A204.1 (cell line): ENCODE data around the gene AZIN2.
"Not testable (repeated sequence)": the region's sequence is repeated elsewhere in the genome, so short reads cannot be mapped to it uniquely, and the experiment has no call there.

Source experiments
- FAIRE-seq: peaks from 2 replicates; lab custom pipeline; 2012; peaks lifted over from hg19 to GRCh38; lab: Jason Lieb, UNC

Gene AZIN2

DNA sequence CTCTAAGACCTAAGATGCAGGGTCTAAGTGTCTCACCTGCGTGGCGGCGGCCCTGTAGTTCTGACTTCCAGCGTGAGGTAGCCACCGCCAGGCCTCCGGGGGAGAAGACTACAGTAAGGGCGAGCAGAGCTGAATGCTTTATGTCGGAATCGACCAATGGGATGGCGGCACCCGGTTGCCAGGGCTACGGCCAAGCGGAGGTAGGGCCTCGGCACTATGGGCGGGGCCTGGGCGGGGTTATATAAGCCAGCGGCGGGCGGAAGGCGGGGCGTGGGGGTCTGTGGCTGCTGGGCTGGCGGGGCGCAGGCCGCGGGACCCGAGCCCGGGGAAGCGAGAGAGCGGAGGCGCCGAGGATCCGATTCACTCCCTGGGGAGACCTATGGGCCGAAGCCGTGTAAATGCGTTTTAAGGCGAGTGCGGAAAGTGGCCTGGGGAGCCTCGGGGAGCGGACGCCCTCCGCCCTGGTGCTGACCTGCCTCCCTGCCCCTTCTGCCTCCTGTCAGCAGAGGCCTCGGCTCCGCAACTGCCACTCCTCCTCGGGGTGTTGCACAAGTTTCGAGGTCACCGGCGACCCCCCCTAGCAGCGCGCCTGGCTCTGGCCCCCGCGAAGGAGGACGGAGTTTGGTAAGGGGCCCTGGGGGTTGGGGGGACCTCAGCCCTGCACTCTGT, at the start of gene AZIN2:
Gene AZIN2, plus strand, starts transcription at position 269 of the 669 bp plus-strand sequence. CDS start 1,097 bp downstream, outside the sequence.
- FAIRE-seq, result peak; percentile 41

- FAIRE-seq, result no peak
These were observed 49.4 kb upstream of the AZIN2 start for GRCh38 chr1:33031506-33031905.

GRCh38 chr1:33032126-33032869, 48.7 kb upstream of the AZIN2 start:
- no peak for FAIRE-seq

DNA sequence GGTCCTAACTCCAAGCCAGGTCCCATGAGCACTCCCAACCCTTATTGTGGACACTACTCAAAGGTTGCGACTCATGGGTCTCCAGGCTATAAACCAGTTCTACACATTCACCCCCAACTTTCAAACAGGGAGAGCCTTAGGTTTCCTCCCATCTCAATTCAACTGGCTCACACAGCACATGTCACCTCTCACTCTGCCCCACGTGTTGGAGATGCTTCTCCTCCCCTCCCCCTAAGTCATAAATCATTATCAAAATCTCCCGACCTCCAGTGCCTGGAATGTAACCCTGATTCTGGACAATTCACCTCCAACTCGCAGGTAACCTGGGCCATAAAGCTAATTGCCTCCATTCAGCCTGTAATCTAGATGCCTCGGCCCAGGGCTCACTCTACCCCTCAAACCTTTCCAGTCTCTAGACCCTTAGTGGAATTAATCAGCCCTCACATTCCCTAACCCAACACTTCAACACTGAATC, 44.9 kb upstream of the AZIN2 start:
- FAIRE-seq, result no peak

- FAIRE-seq, result peak; percentile 94
These were observed 44.1 kb upstream of the AZIN2 start, which contains the start of gene AK2 for GRCh38 chr1:33036526-33037503. Gene AK2 (minus strand): TSS chr1:33036883. CDS start chr1:33036828, 55 bp downstream.

DNA sequence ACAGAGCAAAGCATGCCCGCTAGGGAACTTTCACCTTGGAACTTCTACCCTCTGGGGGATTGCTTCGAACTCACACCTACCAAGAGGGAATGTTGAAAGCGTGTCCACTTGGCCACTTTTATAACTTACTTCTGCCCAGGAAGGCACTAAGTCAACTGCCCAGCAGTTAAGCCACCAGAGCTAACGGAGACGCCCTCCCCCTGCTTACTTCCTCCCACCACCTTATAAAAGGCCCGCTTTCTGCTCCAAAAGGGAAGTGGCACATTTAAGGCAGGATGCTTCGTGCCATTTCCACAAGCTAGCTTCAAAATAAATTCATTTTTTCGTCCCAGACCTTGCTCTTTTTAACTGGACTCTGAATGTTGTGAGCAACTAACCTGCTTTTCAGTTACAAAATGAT, 41.1 kb upstream of the AZIN2 start:
- FAIRE-seq, result no peak

DNA sequence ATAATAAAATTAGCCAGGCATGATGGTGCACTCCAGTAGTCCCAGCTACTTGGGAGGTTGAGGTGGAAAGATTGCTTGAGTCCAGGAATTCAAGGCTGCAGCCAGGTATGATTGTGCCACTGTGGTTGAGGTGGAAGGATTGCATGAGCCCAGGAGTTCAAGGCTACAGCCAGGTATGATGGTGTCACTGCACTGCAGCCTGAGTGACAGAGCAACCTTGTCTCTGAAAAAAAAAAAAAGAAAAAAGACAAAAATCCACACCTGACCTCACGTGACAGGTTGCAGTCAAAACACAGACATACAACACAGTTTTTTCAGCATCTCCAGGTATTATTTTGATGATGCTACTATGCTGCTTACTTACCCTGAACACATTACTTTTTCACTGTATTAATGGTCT, 39.9 kb upstream of the AZIN2 start:
- FAIRE-seq, result no peak

DNA sequence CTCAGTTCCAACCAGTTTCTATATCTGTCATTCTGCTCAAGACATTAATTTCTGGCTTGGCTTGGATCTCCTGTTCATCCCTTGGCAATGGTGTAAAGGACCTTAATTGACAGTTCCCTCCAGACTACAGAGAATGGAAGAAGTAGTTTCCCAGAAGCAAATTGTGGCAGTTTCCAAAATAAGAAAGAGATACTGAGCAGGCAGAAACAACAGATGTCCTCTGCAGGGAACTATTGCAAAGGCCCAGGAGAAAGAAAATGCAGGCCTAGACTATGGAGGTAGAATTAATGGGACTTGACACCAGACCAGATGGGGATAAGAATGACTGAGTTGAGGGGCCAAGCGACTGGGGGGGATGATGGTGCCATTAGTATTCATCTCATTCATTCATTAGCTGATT, 38.1 kb upstream of the AZIN2 start:
- no peak for FAIRE-seq

DNA sequence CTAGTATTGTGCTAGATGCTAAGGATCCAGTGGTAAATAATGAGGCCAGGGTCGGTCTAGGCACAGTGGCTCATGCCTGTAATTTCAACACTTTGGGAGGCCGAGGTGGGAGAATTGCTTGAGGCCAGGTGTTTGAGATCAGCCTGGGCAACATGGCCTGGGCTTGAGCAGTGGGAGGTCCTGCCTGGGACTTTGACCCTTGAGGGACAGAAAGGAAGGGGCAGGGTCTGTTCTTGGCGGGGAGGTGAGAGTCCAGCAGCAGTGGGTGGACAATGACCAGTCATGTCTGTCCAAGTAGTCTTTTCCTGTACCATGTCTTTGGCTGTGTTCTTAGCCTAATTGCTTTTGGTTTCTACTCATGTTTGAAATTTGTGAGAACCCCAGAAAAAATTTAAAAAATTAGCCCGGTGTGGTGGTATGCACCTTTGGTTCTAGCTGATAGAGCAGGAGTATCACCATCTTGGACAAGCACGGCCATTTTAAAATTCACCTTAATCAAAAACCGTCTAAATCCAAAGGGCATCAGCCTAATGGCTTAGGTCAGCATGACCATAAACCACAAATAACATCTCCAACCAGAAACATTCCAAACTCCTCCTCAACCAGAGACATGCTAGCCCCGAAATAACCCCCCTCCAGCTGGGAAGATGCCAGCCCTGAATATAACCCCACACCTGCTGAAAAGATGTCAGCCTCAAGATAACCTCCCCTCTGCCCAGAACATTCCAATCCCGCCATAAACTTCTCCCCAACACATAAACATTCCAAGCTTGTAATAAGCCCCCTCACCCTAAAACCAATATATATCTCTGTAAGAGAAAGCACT, 37.5 kb upstream of the AZIN2 start:
- FAIRE-seq, result no peak

- FAIRE-seq, result no peak
These were observed 35.7 kb upstream of the AZIN2 start for GRCh38 chr1:33045246-33045645.

GRCh38 chr1:33045814-33046213, 35.1 kb upstream of the AZIN2 start:
- FAIRE-seq, result no peak

DNA sequence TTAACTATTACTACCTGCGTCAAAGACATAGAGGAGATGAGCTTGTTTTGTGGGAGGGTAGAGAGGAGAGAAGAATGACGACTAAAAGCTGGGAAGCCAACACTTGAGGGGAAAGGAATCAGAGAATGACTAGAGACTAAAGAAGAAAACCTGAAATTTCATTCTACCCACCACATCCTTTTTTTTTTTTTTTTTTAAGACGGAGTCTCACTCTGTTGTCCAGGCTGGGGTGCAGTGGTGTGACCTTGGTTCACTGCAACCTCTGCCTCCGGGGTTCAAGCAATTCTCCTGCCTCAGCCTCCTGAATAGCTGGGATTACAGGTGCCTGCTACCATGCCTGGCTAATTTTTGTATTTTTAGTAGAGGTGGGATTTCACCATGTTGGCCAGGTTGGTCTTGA, 34.7 kb upstream of the AZIN2 start:
- FAIRE-seq, result not testable (repeated sequence)

DNA sequence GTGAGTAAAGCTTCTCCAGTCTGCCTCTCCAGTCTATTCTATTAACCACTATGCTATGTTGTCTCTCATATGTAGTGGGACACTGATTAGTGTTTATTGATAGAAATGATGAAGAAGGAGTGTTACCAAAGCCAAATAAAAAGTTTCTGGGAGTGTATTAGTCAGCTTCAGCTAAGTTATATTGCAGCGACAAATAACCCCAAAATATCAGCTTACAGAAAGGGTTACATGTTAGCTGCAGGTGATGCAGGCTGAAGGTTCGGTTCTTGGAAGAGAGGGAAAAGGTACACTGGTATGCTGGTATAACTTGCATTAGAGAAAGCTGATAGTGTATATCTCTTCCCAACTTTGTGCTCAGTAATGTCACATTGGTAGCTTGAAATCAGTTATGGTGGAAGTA, 33.7 kb upstream of the AZIN2 start:
- no peak for FAIRE-seq

GRCh38 chr1:33047839-33048305, 33.1 kb upstream of the AZIN2 start:
- no peak for FAIRE-seq

DNA sequence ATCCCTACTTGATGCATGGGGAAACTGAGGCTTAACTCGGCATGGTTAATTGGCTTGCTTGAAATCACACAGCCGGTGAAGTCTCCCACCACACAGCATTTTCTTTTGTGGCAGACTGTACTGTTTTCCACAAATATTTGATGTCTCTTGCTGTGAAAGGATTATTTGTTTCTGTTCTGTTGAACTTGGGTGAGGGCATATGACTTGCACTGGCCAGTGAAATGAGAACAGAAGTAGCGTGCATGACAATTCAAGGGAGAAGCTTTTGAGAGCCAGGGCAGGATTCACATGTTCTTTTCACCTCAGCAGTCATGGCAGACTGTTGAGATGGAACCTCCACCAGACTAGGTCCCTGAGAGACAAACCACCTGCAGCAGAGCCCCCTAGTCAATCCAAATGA, 32.5 kb upstream of the AZIN2 start:
- FAIRE-seq, result no peak

DNA sequence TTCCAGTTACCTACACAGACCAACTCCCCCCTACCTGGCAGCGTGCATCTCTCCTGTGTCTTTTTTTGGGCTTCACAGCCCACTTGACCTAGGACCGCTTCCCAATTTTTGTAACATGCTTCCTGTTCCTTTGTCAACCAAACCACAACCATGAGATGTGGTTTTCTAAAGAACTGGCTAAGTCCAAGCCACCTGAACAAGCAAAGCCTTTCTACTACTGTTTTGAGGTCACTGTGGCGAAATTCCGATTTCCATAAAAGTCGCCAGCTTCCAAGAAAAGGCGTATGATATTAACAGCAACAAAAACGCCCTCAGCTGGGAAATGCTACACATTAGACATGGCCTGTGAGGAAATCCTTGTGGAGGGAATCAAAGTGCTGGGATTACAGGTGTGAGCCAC, 31.6 kb upstream of the AZIN2 start:
- FAIRE-seq, result no peak

- no peak for FAIRE-seq
These were observed 30.5 kb upstream of the AZIN2 start for GRCh38 chr1:33050221-33051076.

- FAIRE-seq, result no peak
These were observed 25.5 kb upstream of the AZIN2 start for GRCh38 chr1:33055210-33056008.

DNA sequence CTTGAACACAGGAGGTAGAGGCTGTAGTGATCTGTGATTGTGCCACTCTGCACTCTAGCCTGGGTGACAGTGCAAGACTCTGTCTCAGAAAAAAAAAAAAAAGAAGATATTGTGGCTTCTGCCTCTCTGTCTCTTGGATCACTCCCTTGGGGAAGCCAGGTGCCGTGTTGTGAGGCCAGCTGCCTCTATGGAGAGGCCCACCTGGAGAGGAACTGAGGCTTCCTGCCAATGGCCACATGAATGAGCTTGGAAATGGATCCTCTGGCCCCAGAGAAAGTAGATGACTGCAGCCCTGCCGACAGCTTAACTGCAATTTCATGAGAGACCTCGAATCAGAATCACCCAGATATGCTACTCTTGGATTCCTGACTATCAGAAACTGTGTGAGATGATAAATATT, 24.5 kb upstream of the AZIN2 start:
- FAIRE-seq, result no peak

DNA sequence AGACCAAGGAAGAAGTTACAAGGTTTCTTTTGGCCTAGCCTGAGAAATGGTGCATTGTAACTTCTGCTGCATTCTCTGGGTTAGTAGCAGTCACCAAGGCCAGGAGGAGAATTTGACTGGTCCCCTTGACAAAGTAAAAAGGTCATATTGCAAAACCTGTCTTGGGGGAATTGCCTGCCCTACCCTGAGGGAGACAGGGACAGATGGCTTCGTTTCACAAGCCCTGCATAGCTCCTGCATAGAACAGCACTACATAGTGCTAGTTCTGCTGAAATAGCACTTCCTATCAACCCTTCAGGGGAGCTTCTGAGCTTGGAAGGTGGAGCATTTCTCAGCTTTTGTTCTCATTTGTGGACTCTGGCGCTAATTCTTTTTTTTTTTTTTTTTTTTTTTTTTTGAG, 23.9 kb upstream of the AZIN2 start:
- FAIRE-seq, result no peak
